Putamen (tissue), 1 donor: ENCODE data around the gene MYBPHL.

Source experiments
- DNase-seq: peaks from one replicate; pipeline ENCODE4 v3.0.0-alpha.2; 2016; ENCODE audit warnings: low spot score

MYBPHL gene

GRCh38 chr1:109251277-109252166 lies 55.3 kb downstream of the MYBPHL start:
- DNase-seq = no peak

DNA sequence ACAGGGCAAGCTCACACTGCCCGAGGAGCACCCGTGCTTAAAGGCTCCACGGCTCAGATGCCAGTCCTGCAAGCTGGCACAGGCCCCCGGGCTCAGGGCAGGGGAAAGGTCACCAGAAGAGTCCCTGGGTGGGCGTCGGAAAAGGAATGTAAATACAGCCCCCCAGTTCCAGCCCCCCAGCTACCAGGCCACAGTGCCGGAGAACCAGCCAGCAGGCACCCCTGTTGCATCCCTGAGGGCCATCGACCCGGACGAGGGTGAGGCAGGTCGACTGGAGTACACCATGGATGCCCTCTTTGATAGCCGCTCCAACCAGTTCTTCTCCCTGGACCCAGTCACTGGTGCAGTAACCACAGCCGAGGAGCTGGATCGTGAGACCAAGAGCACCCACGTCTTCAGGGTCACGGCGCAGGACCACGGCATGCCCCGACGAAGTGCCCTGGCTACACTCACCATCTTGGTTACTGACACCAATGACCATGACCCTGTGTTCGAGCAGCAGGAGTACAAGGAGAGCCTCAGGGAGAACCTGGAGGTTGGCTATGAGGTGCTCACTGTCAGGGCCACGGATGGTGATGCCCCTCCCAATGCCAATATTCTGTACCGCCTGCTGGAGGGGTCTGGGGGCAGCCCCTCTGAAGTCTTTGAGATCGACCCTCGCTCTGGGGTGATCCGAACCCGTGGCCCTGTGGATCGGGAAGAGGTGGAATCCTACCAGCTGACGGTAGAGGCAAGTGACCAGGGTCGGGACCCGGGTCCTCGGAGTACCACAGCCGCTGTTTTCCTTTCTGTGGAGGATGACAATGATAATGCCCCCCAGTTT lies 56.1 kb downstream of the MYBPHL start:
- DNase-seq = no peak

DNA sequence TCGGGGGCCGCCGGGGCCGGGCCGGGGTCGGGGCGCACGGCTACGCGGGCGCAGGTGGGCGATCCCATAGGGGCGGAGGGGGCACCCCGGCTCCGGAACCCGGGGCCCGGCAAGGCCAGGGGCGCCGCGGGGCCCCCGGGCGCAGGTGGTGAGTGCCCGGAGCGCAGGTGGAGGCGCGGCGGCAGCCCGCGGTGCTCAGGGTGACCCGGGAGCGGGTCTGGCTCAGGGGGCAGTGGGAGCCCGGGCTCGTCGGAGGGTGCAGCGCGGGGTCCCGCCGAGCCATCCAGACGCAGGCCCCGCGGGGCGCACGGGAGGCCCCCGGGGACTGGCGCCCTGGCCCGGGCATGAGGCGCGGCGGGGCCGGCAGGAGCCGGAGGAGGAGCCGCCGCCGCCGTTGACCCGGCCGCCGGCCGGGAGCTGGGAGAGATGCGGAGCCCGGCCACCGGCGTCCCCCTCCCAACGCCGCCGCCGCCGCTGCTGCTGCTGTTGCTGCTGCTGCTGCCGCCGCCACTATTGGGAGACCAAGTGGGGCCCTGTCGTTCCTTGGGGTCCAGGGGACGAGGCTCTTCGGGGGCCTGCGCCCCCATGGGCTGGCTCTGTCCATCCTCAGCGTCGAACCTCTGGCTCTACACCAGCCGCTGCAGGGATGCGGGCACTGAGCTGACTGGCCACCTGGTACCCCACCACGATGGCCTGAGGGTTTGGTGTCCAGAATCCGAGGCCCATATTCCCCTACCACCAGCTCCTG lies 57.0 kb downstream of the MYBPHL start:
- no peak for DNase-seq

- peak; percentile 79 for DNase-seq
Observed at GRCh38 chr1:109248797-109249629, 57.8 kb downstream of the MYBPHL start, which contains the start of gene CELSR2. Gene CELSR2 (plus strand): TSS chr1:109249539. CDS start chr1:109250080, 541 bp downstream.

- DNase-seq = no peak
Observed at GRCh38 chr1:109248444-109248796, 58.4 kb downstream of the MYBPHL start.

DNA sequence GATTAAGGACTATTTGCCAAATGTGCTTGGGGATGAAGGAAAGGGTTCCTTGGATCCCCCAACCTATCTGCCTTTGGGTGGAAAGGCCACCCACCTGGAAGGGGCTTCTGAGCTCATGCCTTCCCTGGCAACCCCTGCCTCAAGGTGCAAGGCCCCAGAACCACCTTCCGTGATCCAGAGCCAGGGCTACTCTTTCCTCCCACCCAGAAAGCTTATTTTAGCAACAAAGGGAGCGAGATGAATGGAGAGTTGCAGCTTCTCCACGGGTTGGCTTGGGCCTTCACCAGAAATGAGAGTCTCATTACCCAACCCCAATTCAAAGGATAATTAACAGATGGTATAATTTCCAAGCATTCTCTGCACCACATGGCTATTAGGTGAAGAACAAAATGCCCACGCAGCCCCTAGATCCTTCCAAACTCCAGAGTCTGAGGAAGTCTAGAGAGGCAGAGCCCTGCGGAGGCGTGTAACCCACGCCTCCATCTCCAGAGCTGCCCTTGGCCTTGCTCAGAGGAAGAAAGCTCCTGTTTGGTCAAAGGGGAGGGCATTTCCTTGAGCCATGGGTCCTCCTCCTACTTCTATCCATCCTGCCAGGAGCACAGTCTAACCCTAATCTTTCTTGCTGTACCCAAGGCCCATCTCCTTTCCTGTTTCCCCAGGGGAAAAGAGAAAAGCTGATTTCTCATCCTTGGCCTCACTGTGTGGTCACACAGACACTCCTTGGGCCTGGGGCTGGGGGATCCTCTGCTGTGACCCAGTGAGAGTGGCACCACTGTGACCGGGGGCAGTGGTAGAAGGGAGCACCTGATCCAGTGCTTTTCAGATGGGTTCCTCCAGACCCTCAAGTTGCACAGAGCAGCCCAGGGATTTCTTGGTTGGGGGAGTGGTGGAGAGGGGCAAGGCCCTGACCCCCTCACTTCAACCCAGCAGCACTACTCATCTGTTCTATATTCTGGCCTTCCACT lies 59.1 kb downstream of the MYBPHL start:
- no peak for DNase-seq

DNA sequence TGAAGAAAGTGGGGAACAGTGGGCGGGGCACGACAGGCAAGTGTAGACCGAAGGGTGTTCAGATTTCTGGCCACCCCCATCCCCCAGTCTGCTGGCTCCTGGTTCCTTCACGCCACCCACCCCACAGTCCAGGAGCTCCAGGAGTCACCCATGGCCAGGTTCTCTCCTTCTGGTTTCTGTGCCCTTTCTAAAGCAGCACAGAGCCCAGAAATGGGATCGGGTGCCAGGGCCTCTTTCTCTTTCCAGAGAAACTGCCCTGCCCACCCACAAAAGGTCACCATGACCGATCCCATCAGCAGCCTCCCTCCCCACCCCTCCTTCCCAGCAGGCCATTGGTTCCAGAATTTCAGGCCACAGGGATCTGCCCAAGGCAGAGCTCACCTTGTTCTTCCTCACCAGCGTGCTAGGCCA lies 60.7 kb downstream of the MYBPHL start:
- DNase-seq = no peak

DNA sequence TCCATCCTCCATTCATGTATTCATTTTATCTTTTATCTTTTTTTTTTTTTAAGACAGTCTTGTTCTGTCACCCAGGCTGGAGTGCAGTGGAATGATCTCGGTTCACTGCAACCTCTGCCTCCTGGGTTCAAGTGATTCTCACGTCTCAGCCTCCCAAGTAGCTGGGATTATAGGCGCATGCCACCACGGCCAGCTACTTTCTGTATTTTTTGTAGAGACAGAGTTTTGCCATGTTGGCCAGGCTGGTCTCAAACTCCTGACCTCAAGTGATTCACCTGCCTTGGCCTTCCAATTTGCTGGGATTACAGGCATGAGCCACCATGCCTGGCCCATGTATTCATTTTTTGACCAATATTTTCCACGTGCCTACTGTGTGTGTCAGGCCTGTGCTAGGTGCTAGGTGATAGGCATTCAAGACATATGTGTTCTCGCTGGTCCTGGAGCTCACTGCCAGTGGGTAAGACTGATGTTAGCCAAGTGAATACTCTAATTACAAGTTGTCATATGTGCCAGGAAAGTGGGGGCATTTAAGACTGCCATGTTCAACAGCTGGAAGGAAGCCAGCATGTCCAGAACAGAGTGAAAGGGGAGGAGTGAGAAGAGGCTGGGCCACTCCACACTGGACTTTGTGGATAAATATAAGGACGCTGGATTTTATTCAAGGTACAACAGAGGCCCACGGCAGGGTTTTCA lies 62.8 kb downstream of the MYBPHL start:
- no peak for DNase-seq

GRCh38 chr1:109243221-109243620 lies 63.6 kb downstream of the MYBPHL start:
- no peak for DNase-seq

DNA sequence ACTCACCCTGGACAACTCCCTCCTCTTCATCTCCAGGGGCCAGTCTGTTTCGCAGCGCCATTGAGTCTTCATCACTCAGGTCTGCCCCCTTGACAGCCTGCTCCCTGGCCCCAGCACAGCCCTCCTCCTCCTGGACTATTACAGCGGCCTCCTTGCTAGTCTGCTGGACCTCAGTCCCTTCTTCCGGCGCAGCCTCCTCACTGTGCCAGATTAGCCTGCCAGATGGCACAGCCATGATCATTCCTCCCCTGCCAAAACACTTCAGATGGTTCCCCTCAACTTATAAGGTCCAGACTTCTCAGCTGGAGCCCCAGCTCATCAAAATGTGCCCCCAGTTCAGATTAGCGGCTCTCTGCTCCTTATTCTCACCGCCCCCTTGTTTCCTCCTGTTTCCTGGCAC lies 64.4 kb downstream of the MYBPHL start:
- no peak for DNase-seq
